Adrenal gland (tissue), 5 donors: ENCODE results near the gene MICU2.

Experiments
- CTCF ChIP-seq, 6 experiments: fragments of 450-650 bp in 4 of 6; fragments of 200-600 bp in 2 of 6; sonication (generic) in 1 of 6; IDR thresholded peaks; 1 replicate in 5 of 6; 2 replicates in 1 of 6; pipeline versions ENCODE4 v1.5.1 to v1.8.0; 2016 to 2021; ENCODE audit warnings: antibody characterized with exemption in 6 of 6, mild to moderate bottlenecking in 2 of 6, moderate library complexity in 1 of 6
- POLR2A ChIP-seq, 2 donors: fragments of 450-650 bp; IDR thresholded peaks; one replicate each; pipeline ENCODE4 v1.6.1; 2017; ENCODE audit warnings: antibody characterized with exemption in 2 of 2, mild to moderate bottlenecking in 2 of 2, moderate library complexity in 1 of 2
- donor health status: DM: no; HTN: no; CAD: no.

DNA sequence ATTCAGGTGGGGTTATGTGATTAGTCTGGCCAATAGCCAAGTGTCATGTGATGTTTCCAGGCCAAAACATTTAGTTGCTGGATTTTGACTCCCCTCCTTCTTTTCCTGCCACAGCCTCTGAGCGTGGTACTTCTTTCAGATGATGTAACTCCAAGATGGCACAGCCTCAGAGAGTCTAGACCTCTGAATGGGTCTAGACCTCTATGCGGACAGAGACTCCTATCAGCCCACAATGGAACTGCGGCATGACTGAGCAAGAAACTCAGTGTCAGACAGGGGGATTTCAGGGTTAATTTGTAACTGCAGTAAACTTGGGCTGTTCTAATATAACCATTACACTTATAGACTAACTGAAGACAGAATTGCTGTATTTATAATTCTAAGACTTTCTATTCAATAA, 102.3 kb downstream of the MICU2 start:
- TF ChIP-seq POLR2A (IDR thresholded peaks at IDR 0.05) (no peak), CTCF (IDR thresholded peaks at IDR 0.05) (no peak)
